GM18861 (cell line): ENCODE results near the gene CLSTN2.

ENCODE experiments used
- ATAC-seq: cut with Tn5 transposase; IDR thresholded peaks from one replicate; pipeline ENCODE4 v1.9.1; 2021; ENCODE audit not compliant: unreplicated experiment

CLSTN2 gene

DNA sequence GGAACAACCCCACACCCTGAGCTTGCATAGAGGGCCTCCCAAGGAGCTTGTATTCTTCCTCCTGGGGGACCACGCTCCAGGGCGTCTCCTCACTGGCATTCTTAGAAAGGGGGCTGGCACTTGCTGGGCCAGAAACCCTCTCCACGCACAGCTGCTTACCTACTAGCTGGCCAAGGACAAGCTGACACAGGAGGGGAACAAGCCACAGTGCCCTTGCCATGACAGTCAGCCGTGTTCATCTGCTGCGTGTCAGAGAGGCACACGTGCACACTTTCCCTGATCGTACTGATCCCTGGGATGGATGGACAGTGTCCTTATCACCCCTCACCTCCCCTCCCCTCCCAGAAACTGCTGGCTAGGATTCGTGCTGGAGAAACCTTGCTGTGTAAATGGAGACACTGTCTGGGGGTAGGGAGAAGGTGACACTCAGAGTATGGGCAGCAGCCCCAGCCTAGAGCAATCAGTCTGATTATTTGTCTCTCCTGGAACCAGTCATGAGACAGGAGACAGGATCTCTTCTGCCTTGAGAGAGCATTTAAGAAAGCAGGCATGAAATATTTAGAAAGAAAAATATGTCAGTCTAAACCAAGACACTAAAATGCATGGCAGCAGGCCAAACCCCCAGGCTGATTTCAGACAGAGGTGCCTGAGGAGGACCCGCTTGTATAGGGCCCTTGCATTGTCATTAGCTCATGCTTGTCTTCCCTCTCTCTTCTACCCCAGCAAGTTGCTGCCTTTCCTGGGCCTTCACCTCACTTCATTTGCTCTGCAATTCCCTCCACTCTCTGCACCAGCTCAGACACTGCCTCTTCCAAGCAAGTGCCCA, 431.1 kb downstream of the CLSTN2 start:
- no peak for ATAC-seq

DNA sequence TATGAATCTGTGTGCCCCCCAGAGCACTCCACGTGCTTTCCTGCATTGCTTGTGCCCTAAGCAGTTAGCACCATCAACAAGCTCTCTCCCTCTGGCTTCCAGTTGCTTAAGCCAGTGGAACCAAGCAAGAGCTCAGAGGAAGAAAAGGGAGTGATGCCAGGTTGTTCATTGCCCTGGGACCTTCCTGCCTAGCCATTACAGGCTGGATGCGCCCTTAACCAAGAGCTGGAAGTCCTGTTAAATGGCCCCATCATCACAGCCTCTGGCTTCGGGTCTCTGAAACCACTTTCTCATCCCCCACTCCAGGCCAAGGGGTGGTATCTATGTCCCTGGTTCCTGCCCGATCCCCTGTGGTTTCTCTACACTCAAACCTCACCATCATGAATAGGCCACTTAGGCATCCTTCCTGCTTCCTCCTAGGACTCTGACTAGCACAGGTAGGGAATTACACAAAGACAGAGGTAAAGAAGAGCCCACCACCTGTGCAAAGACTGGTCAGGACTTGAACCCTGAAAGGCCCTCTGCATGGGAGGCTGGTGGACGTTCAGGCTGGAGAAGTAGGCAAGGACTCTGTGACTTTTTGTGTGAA, 433.3 kb downstream of the CLSTN2 start:
- no peak for ATAC-seq

DNA sequence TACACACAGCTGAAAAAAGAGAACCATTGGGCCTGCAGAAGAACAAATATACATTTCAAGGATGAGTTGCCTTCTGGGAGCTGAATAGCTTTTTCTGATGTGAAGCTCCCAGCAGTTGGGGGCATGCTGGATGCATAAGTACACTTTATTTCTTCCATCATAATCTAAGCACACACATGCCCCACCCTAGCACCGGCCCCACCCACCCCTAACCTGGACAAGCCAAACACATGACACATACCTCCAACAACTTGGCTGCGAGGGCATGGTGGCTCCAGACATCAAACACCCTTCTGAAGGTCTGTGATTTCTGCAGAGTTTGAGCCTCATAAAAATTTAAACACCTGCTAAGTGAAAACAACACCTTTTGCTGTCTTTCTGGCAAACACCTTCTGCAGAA, 435.7 kb downstream of the CLSTN2 start:
- no peak for ATAC-seq

DNA sequence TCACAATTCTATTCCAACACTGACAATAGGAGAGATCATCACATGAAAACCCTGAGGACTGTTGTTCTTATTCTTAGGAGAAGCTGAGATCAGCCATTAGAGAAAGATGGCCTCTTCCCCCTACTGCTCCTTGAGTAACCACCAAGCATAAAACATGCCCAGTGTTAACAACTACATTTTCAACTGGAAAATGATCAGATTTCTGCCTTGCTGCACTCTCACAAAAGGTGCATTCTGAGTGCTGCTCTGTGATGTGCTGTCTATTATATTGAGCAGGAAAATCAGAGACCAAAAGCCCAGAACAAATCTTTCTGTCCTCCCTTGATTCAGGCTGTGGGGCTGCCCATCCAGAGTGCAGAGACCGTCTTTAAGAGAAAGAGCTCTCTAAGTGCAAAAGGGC, 438.2 kb downstream of the CLSTN2 start:
- ATAC-seq: no peak

DNA sequence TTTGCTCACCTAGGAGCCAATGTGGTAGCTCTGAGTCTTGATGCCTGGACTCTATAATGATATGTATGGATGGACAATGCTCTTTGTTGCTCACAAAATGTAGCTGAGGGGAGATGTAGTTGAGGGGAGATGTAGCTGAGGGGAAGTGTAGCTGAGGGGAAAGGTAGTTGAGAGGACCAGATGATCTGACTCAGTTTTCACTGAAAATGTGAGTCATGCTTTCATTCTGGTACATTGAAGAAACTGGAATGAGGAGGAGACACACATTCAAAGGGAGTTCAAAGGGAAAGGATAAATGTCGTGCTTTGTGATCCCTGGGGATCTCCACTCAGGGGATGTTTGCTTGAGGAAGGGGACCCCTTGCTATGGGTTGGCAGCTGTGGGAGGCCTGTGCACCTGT, 440.0 kb downstream of the CLSTN2 start:
- ATAC-seq: no peak

DNA sequence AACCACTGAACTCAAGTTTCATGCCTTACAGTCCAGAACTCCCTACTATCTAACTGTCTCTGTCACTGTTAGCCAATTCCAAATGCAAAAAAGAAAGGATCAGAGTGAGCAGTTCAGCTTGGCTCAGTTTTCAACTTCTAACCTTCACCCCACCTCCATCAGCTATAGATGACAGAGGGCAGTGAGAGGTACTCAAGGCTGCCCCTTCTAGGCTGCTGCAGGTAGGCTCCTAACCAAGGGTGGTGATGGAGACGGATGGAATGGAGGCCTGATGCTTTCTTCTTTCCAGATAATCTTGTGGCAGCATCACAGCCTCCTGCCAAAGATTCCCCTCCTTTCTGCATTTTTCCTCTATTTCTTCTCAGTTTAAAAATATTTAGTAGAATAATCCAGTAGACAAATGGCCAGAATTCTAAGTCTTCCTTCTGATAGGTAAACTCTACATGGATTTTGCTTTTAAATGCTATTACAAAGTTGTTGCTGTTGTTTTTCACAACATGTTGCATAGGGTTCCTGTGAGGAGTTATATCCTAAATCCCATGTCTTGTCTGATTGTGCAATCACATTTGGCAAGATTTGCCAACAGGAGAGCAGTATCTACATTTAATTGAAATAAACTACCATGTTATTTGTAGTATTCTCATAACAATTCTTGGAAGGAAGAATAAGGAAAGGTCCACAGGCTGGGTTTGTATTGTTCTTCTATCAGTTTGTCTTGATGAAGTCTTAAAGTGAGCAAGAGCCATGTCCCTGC, 441.3 kb downstream of the CLSTN2 start:
- no peak for ATAC-seq

DNA sequence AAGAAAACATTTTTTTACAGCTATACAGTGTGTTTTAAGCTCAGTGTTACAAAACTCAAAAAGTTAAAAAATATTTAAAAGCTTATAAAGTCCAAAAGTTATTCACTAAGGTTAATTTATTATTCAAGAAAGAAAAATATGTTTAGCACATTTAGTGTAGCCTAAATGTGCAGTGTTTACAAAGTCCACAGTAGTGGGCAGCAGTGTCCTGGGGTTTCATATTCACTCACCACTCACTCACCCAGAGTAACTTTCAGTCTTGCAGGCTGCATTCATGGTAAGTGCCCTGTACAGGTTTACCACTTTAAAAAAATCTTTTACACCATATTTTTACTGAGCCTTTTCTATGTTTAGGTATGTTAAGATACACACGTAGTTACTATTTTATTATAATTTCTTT, 442.7 kb downstream of the CLSTN2 start:
- ATAC-seq: no peak

DNA sequence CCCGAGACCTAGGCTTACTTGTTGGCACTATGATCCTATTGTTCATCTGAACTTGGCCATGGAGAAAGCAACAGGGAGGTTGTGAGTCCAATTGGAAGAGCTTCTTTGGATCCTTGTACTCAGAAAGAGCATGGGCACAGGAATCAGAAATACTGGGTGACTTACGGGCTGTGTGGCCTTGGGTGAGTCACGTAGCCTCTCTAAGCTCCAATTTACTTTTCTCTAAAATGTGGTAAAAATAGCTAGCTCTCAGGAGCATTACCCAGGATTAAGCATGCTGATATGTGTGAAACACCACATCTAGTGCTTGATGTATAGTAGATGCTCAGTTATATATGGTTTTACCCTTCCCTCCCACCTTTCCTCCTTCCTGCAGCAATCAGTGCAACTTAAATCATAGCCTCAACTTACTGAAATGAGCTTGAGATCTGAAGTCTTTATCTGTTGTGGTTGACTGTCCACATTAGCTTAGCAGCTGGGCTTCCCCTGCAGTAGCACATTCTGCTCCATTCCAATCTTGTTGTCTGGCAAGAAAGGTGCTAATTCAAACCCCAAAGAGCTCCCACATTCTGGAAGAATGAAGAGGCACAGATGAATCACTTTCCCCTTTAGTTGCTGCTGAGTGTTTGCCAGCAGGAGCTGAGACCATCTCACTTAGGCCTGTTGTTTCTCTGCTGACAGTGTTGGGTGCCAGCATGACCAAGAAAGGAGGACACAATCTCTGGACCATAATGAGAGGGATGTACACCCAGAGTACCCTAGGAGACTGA, 443.8 kb downstream of the CLSTN2 start:
- ATAC-seq: no peak

DNA sequence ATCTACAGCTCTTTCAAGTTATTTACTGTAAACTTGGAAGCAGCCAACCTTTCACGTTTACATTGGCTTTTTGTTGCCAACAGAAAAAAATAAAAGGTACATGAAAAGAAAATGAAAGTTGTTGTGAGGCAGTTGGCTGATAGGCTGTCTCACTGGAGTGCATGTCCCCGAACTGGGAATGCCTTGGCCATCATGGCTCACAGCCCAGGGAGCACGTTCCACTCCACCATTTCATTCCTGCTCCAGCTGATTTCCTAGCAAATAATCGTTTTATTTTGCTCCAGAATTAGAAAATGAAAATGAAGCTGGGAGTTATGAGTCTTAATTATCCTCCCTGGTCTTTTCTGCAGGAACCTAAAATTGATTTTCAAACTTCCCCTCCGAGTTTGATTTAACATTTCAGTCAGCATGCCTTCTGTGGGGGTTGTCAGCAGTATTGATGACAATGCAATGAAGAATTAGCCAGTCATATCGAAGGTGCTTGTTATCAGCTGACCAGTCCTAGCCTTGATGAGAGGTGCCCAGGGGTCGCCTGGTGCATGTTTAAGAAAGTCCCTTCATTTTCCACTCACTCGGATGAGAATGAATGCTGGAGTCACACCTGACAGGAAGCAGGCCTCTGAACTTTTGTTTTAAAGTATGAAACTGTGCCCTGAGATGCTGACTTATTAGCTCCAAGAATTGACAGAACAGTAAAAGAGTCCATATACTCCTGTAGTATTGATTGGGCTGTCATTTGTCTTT, 449.2 kb downstream of the CLSTN2 start:
- no peak for ATAC-seq

DNA sequence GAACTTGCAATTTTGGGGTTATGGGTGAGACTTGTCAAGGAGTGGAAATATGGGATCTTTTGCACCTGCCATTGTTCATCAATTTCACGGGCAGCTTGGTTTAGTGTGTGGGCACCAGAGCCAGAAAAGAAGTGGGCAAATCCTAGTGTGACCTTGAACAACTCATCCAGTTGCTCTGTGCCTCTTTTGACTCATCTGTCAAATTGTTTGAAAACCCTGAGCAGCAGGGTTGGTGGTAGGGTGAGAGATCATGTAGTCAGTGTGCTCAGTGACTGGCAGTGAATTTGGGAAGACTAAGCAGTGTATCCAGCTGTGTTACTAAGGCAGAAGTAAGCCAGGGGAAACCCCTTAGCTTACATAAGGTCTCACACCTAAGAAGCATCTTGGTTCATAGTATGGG, 449.9 kb downstream of the CLSTN2 start:
- ATAC-seq: no peak

DNA sequence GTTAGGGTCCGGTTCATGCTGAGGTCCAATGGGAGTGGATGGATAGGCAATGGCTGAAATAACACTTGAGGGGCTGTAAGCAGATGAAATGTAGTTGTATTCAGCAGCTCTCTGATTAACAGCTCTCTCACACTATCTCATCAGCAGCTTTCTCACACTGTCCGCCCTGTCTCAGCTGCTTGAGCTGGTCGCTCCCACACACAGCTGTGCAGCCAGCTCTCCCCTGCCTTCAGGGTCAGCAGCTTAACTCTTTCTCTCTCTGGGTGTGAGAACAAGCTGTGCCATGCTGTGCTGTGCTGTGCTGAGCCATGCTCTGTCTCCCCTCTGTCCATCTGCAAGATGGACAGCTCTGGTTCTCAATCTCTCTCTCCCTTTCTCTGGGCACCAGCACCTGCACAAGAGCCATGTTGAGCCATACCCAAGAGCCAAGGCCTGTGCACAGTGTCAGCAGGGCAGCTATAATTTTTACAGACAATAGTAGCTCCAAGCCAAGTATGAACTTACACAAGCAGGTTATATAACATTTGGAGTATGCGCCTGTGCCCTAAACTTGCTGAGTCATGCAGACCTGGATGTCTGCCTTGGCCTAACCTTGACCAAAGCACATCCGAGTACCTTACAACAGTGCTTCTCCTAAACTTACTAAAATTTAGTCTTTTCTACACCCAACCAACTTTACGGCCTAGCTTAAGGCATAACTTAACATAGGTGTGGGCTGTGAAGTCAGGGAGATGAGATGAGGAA, 451.5 kb downstream of the CLSTN2 start:
- ATAC-seq: no peak

DNA sequence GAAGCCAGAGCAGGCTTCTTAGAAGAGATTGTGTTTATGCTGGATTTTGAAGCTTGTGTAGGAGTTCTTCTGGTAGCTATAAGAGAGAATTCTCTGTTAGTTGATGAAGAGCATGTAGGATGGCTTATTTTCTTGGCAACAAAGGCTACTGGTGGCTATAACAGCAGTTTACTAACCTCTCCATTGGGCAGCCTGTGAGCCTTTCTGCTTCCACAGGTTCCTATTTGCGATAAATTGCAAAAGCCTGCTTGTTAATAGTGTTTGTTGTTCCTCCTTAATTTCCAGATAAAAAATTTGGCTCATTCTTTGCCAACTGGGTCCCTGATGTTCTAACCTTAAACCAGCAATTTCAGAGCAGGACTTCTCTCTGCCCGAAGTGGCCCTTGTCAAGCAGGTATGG, 452.3 kb downstream of the CLSTN2 start:
- ATAC-seq: no peak

DNA sequence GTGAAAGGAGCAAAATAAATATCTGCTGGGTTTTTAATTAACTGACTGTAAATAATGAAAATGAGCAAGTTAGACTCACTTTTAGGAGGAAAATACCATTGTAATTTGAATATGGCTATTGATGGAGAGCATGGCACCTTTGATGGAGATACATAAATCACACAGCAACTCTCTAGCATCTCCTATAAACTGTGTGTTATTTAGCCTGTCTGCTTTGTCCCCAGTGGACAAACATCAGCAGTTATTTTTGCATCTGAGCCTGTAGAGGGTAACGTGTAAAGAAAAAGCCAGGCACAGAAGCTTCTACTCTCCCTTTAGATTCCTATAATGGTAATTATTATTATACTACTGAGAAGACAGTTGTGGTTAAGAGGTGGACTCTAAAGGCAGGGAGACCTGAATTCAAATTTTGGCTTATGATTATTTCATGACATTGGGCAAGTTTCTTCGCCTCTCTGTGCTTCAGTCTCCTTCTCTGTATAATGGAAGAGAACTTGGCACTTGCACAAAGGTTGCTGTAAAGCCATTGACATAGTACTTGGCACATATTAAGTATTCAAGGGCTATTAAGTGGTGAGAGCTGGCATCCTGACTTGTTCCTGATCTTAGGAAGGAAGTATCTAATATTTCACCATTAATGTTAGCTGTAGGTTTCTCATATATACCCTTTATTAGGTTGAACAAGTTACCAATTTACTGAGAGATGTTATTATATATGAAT, 453.4 kb downstream of the CLSTN2 start:
- no peak for ATAC-seq

DNA sequence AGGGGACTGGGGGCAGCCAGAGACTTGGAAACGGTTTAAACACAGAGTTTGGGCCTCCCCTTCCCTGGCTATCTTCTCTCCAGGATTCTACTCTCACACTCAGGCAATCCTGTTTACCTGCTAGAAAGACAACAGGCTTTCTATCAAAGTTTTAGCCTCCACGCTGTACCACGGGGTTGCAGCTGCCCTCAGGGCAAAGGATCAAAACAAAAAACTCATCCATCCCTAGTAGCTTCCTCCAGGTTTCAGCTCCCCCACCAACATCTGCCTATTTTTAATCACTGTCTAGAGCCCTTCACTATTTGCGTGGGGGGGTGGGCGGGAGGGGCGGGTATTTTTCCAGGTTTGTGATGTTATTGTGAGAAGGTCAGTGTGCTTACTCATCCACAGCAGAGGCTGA, 456.1 kb downstream of the CLSTN2 start:
- ATAC-seq: no peak

DNA sequence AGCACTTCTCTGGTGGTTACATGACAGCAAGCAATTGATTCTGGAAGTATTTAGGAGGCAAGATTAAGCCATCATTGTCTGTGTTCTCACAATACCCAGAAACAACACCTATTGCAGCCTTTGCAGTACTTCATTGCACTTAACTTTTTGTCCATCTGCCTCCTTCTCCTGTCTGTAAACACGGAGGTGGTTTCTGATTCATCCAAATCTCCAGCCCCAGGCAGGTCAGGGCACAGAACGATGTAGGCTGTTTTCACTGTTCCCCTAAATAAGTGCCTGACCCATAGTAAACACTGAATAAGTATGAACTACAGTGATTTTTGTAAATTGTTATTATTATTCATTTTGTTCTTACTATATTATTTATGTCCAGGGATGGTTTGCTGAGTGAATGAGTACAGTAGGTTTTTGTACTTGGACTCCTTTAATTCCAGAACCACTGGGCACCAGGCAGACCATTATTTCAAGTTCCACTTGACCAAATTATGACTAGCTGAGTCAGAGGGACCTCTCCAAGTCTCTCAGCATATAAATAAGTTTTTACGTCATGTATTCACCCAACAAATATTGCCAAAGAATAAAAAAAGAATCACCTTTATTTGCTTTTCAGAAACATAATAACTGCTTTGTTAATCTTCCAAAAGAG, 459.6 kb downstream of the CLSTN2 start:
- no peak for ATAC-seq

DNA sequence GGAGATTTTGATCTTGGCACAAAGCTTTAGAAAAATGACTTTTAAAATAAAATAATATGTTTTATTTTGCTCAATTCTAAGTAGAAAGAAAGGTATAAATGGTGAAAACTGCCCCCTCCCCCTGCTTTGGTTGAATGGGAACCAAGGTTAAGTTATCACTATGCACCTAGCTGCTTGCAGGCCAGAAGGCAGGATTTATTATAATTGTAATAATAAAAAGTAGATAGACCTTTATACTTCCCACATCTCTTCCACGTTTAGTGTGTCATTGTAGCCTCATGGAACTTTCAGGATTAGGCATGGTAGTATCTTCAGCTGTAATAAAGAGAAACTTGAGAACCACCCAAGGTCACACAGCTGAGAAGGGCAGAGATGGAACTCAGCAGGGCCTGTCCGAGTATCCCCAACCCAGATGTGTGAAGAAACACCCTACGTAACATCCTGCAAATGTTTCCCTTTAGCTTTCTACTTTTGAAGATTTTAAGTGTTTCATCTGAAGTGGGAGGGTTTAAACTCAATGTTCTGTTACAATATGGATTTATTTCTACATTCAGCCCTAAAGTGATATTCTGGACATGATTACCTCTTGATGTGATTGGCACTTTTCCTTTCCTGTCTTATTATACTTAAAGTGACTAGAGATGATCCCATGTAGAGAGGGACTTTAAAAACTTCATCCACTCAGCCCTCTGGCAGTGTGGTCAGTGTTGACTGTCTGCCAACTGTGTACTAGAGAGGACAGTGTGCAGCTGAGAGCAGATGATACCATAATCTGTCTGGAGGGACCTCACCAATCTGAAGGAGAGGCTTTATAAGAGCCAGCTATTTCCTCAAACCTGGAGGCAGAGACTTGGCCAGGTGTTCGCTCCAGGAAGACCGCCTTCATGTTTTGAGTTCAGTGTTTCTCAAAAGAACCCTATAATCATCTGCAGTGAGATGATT, 460.4 kb downstream of the CLSTN2 start:
- ATAC-seq: no peak

DNA sequence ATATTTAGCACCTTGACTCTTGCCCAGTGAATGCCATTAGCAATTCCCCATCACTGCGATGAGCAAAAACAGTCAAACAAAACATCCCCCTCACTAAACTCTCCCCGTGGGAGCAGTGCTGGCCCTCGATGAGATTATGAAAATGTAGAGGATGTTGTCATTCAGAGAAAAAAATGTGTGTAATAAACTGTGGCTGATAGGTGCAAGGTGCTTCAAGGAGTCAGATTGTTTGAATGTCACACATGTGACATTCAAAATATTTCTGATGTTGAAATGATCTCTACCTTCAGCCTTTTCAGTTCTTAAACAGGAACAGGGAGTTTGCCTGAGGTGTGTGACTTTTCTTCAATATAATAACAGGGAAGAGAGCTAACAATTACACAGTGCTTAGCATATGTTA, 461.1 kb downstream of the CLSTN2 start:
- no peak for ATAC-seq

DNA sequence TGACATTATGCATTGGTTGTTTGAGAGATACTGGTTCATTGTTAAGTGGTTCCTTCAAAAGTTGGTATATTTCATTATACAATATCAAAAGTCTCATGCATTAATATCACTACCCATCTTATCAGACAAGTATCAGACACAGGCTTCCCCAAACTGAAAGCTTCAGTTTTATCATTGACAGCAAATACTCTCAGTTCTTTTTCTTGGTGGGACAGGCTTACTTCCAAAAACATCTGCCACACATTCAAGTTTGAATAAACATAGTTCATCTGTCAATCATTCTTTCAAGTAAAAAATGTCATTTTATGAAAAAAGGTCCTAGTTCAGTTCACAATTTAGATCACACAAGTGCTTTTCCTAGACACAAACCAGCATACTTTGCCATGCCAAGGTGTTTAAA, 462.9 kb downstream of the CLSTN2 start:
- no peak for ATAC-seq
